Left renal cortex interstitium (tissue), 4 donors: ENCODE results near the gene CTSZ. TPM values are rescaled to one million over a fixed set of nuclear protein-coding genes. Genes with fewer than 3 reads are reported as not detected.
"Not testable (repeated sequence)": the region's sequence is repeated elsewhere in the genome, so short reads cannot be mapped to it uniquely, and the experiment has no call there.

Source experiments
- DNase-seq, 4 donors: peaks; one replicate each; pipeline ENCODE4 v3.0.0-alpha.2; 2013; ENCODE audit warnings: low read depth in 4 of 4, low spot score in 2 of 4, missing footprints in 1 of 4
- polyA plus RNA-seq, 4 donors: library from polyadenylated mRNA; unstranded; fragments of 120-200 nt; gene quantifications; one replicate each; pipeline ENCODE4 v1.2.1, GENCODE V29; 2013; ENCODE audit not compliant: insufficient read length in 4 of 4

CTSZ gene
- polyA plus RNA-seq, 4 donors: 76.9 to 85.1 (median 80.6) TPM

DNA sequence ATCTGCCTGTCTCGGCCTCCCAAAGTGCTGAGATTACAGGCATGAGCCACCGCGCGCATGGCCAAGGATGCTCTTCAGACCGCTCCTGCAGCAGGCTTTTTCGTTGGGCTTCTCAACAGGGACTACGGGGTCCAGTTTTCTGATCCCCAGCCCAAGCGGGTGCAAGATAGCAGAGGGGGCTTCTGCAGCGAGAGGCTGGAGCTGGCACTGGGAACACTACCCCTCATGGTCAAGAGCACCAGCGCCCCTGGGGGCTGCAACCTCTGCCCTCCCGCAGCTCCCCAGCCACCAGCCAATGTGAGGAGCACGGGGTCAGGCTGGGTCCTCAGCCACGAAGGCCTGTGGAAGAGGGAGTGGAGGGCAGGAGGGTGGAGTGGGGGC lies 6.0 kb downstream of the CTSZ start:
- DNase-seq: no peak

DNA sequence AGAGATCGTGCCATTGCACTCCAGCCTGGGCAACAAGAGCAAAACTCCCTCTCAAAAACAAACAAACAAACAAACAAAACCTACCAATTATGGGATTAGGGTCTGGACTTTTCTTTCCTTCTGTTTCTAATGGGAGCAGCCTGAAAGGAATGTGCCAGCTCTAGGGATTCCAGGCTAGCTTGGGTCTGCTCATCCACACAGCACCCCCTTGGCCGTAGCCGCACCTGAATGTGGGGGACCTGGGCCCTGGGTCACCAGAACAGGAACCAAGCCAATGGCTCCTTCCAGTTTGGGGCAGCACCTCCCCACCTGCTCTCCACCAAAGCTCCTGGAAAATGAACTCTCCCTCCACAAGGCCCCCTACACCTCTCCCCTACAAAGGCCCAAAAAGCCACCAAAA lies 6.7 kb downstream of the CTSZ start:
- DNase-seq: no peak

DNA sequence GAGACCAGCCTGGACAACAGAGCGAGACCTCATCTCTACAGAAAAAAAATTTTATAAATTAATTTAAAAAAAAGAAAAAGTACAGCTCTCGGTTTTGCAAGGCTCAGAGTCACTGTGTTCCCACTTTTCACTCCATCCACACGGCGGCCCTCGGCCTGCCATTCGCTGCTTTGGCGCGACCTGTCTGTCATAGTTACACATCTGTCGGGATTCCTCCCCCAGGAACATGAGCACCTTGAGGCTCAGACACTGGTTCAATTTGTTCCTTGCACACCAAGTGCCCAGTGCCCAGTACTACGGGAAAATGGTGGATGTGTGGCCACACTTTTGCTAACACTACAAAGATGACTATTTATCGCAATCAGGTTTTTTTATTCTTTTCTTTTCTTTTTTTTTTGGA lies 8.4 kb downstream of the CTSZ start:
- no peak for DNase-seq

DNA sequence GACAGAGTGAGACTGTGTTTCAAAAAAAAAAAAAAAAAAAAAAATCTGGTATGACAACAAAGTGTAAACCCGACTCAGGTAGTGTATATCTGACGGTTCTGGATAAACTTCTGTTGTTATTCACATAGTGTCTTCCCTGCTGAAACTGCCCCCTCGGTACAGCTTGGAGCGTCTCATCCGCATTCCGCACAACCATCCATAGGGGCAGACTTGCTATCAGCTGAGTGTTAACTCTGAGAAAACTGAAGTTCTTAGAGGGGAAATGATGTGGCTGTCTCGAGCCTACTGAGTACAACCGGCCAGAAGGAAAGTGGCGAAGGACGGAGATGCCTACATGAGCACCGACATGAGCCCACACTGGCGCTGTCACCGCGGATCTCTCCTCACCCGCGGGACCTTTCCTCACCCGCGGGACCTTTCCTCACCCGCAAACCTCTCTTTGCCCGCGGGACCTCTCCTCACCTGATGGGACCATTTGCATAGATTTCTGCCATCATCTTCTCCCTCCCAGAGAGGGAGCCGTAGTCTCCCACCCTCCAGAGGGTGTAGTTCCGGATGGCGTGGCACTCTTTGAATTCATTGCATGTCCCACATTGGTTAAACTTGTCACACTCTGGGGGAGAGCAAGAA lies 9.8 kb downstream of the CTSZ start:
- no peak for DNase-seq

DNA sequence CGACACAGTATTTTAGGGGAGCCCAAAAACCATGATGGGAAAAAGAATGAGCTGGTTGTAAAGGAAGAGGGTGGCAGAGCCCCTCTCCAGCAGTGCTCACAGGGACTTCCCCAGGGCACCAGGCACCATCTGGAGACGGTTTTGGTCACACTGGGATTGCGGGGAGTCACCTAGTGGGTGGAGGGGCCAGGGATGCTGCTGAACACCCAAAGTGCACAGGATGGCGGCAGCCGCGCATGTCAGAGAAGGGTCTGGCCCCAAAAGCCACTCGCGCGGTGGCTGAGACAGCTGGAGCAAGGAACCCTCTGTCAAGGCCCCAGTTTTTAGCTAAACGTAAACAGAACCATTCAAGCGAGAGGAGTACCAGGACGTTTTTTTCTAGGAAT lies 10.8 kb downstream of the CTSZ start:
- DNase-seq: no peak

DNA sequence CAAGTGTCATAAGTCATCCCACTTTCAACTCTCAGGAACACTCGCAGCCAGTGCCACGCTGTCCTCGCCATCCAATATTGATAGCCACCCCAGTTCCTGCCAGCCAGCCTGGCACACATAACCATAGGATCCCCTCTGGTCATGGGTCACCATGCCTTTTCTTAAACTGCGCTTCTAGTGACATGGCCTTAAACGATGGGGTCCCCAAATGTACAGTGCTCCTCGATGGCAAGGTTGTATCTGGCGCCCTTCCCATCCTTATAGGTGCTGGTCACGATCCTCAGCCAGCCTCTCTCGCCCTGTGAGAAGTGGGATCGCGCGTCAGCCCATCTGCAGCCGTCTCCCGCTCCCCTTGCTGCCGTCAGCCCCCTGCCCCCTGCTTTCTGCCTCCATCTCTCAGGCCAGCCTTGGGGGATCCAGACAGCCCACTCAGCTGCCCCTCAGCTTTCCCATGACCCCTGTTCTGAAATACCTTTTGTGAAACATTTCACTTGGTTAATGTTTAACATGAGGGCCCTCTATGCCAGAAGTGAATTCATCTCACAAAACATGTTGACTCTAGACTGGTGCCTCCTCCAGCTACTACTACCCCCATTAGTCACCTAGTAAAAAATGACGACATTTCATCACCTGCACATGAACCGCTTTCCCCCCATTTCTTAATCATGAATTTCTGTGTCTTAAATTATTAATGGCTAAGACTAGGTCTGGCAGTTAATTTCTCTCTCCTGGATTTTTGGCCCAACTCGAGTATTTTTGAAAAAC lies 11.4 kb downstream of the CTSZ start:
- no peak for DNase-seq

DNA sequence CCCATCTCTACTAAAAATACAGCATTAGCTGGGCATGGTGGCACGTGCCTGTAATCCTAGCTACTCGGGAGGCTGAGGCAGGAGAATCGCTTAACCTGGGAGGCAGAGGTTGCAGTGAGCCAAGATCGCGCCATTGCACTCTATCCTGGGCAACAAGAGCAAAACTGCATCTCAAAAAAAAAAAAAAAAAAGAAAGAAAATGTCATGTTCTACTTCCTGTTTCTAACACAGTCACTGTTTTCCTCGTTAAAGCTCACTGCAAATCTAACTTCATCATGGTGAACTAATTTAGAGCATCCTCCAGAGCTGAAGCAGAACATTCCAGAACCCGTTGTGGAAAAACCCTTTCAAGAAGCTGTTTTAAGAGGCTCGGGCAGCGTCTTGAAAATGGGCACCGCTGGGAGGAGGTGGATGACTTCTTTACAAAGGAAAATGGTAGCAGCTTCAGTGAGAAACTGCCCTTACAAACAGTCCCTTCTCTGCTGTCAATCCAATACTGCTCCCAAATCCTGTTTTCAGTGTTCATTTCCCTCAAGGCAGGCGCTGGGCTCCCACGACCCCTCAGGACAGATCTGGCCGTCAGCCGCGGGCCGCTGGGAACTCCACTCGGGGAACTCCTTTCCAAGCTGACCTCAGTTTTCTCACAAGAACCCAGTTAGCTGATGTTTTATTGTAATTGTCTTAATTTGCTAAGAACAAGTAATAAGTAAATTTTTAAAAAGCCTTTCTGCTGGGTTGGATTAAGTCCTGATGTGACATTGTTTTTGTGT lies 12.5 kb downstream of the CTSZ start:
- DNase-seq: no peak

DNA sequence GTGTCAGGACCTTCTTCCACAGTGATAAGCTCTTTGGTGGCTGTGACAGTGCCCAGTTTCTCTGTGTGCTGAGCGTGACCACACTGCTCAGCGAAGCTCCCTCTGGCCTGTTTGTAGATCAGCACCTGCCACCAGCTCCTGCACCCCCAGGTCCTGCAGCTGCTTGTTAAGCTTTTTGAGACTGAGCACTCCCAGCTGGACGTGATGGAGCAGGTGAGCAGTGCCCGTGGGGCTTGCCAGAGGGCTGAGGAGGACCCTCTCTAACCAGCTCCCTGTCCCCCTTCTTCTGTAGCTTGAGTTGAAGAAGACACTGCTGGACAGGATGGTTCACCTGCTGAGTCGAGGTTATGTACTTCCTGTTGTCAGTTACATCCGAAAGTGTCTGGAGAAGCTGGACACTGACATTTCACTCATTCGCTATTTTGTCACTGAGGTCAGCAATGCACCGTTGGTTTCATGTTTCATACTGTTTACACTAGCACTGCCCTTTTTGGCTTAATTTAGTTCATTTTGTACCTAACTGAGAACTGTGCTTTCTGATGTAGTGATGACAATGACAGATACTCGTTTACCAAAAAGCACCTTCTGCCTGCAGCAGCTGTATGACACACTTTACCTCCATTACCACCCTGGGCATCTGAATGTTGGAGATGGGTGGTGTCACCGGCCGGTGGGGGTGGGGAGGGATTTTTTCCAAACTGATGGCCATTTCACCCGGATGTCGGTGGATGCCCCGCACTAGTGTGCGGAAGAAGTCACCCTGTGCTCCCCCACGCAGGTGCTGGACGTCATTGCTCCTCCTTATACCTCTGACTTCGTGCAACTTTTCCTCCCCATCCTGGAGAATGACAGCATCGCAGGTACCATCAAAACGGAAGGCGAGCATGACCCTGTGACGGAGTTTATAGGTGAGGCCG lies 13.5 kb downstream of the CTSZ start:
- no peak for DNase-seq

DNA sequence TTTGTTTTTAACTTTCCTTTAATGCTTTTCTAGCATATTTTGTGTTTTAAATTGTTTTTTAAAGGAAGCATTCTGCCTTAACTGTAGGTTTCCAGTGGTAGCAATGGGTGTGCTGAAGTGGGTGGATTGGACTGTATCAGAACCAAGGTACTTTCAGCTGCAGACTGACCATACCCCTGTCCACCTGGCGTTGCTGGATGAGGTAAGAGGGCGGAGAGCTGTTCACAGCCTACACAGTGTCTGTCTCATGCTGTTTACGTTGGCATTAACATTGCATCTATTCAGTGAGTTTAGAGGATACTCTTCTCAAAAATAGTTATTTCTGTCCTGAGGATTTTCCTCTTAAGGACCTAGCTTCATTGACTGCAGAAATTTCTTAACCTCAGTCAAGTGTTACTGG lies 14.1 kb downstream of the CTSZ start:
- DNase-seq: no peak

DNA sequence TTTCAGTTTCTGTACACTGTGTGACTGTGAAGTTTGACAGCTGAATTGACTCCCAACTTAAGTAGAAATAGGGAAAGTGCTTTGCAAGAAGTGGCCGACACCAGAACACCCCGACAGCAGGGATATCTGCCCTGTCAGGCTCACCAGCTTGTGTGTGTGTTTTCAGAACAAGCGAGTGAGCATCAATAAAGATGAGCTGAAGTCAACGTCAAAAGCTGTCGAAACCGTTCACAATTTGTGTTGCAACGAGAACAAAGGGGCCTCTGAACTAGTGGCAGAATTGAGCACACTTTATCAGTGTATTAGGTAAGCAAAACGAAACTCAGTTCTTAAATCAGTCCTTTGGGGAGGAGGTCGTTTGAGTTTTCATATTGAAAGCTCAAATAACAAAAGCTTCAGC lies 15.3 kb downstream of the CTSZ start:
- no peak for DNase-seq

DNA sequence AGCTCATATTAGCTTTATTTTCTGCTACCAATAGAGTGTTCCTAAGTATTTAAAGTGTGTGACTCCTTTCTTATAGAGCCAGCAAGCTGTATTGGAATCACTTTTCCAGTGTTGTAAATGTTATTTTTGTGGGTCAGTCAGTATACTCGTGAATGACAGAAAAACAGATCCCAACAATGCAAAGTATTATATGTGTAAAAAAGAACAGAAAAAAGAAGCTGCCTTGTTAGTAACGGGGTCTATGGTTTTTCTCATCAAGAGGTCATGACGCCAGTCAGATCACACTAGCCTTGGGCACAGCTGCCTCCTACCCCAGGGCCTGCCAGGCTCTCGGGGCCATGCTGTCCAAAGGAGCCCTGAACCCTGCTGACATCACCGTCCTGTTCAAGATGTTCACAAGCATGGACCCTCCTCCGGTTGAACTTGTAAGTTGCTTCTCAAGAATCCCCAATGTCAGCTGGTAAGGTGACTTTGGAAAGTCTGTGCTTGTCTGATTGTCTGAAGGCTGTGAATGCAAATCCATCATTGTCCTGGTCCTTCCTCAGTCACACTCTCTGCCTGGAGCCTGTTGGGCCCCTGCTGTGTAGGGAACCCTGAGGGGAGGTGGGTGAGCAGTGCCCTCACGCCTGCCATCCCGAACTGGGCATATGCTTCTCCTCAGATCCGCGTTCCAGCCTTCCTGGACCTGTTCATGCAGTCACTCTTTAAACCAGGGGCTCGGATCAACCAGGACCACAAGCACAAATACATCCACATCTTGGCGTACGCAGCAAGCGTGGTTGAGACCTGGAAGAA lies 16.2 kb downstream of the CTSZ start:
- no peak for DNase-seq

DNA sequence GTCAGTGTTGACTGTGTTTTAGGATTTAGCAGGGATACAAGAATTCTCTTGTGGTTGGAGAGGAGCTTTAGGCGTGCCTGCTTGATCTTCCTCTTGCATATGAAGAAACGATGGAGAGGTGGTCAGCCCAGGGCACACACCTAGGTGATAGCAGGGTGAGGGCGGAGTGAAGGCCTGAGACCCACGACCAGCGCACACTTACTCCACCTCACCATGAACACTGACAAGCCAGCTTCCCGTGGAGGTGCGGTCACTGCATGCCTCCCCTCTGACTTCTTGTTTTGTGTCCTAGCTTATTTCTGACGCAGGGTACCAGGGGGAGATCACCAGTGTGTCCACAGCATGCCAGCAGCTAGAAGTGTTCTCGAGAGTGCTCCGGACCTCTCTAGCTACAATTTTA lies 17.9 kb downstream of the CTSZ start:
- DNase-seq: no peak

DNA sequence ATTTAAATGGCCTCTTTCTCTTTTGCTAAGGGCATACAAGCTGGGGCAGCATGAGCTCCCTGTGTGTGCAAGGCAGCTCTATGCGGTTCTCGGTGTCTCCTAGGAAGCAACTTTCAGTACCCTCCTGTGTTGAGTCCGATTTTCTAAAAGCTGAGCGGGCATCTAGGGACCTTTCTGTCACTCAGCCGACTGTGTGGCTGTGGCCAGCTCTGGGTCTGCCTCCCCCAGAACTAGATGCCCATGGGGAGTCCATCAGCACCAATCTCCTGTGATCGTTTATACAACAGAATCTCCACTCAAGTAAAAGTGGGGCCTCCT lies 18.5 kb downstream of the CTSZ start:
- DNase-seq: no peak

DNA sequence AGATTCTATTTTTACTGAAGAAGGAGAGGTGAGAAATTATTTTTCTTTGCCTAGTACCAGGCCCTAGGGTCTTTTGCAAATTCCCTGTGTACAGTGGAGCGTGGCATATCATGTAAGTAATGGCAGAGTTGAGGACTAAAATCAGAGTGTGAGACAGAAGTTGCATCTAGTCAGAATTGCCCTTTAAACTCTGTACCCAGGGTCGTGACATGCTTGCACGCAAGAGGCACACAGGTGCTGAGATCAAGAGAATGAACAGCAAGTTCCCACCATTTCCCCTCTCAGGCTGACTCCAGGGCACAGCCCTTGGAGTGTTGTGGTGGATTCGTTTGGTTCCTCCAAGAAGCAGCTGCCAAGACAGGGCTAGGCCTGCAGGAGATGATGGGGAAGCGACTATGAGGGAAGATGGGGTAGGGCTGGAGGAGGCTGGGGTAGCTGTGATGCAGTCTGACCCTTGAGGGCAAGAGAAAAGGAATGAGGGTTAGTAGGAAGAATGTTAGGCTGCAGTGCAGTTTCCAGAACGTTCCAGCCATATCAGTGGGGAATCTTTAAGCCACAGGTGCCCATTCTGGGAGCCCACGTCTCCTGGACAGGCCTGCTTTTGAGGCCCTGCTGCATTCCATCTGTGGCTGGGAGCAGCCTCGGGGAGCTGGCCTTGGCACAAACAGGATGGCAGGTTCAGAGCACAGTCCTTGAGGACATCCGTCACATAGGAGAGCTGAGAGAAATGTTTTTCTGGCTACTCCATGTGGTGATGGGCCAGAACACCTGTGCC lies 19.1 kb downstream of the CTSZ start:
- DNase-seq: no peak

DNA sequence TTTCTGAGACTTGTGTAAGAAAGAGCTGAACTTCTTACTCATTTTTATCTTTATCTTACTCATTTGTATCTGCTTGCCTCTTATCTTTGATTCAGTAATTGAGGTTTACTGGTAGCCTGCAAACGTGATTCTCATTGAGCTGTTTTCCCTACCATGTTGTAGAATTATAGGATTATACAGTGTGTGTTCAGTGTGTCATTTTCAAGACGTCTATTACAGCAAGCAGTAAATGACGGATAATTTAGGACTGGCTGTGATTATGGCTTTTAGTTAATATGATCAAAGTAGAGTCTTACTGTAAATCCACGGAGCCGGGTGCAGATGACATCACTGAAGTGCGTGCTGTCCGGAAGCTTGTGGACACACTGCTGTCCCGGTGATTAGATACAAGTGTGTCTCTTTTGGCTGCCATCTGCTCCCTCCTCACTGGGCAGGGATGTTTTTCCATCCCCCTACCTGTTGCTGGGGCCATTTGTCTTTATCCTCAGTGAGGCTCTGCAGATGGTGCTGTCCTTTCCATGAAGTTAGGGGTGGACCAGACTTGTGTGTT lies 20.0 kb downstream of the CTSZ start:
- DNase-seq: no peak

DNA sequence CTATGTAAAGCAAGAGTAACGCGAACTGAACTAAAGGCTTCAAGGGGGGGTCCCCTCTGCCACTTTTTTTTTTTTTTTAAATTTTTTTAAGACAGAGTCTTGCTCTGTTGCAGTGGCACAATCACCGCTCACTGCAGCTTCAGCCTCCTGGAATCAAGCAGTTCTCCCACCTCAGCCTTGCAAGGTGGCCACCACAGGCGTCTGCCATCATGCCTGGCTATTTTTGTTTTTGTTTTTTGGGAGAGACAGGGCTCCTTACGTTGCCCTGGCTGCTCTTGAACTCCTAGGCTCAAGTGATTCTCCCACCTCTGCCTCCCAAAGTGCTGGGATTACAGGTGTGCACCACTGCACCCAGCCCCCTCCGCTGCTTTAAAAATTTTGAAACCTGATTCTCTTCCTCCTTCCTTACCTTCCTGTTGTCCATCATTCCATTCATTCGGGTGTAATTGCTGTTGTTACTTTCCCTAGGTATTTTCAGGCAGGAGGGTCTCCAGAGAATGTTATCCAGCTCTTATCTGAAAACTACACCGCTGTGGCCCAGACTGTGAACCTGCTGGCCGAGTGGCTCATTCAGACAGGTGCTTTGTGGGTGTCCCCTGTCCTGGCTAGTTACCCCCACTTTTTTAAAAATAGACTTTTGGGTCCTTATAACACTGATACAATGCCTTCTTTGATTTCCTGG lies 20.6 kb downstream of the CTSZ start:
- DNase-seq: no peak

DNA sequence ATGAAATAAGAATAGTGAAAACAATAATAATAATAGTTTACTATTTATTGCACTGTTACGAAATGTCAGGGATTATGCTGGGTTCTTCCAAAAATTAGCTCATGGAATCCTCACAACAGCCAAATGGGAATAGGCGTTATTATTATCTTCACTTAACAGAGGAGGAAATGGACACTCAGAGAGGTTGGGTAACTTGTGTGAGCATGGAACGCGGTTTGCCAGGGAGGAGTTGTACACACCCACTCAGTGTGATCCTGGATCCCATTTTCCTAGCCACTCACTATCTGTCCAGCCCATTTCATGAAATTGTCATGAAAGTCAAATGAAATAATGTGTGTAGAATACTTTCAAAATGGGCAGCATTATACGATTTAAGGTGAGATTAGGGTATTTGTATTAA lies 21.4 kb downstream of the CTSZ start:
- DNase-seq: no peak

DNA sequence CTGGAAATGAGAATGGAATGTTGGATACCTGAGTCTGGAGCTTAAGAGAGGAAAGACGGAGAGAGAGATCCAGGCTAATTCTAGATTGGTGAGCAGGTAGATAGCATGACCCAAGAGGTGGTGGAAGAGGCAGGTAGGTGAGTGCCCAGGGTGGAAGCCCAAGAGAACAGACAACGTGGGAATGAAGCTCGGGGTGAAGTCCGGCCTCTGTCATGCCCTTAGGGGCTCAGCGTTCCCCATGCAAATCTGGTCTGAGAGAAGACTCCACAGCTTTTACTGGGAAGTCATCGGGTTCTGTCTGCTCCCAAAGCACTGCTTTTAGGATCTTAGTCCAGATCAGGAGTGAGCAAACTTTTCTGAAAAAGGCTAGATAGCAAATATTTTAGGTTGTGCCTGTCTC lies 22.4 kb downstream of the CTSZ start:
- no peak for DNase-seq

DNA sequence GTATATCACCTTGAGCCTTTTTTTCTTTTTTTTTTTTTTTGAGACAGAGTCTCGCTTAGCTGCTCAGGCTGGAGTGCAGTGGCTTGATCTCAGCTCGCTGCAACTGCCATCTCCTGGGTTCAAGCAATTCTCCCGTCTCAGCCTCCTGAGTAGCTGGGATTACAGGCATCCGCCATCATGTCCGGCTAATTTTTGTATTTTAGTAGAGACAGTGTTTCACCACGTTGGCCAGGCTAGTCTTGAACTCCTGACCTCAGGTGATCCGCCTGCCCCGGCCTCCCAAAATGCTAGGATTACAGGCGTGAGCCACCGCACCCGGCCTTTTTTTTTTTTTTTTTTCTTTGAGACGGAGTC lies 24.0 kb downstream of the CTSZ start:
- DNase-seq: not testable (repeated sequence)
